ENCODE data around the gene C11orf65. TPM values are rescaled to one million over a fixed set of nuclear protein-coding genes. Genes with fewer than 3 reads are reported as not detected.
"Not testable (repeated sequence)": the region's sequence is repeated elsewhere in the genome, so short reads cannot be mapped to it uniquely, and the experiment has no call there.

C11orf65 gene
- total RNA-seq, 1 donor from 2014 or later: 0.81 TPM

DNA sequence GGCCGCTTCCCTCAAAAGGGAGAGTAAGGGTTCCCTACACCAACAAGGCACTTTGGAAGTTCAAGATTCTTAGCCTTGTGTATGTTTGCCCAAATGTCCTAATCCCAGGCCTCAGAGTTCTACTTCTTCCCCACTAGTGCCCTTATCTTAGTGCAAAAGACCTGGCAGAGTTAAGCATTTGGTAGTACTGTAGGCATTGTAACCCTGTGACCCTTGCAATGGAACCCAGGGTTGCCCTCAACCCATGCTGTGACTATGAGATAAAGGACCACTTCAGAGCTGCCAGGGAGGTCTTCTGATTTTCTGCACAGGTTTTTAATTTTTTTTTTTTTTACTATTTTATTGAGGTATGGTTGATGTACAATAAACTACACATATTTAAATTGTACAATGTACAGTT lies 65.1 kb downstream of the C11orf65 start:
- no peak overlapping the region for H3K4me3 ChIP-seq (ENCODE audit: low read depth, low read length)
- no peak for DNase-seq (ENCODE audit: low read depth)
- TF ChIP-seq CTCF (conservative IDR thresholded peaks at IDR 0.05; ENCODE audit: low read depth, low read length): no peak

- no peak for TF ChIP-seq CTCF (conservative IDR thresholded peaks at IDR 0.05; ENCODE audit: low read depth, low read length)
- no peak overlapping the region for H3K4me3 ChIP-seq (ENCODE audit: low read depth, low read length)
- no peak for DNase-seq (ENCODE audit: low read depth)
These were observed 68.9 kb downstream of the C11orf65 start for GRCh38 chr11:108398439-108398838.

GRCh38 chr11:108396672-108397071 lies 70.7 kb downstream of the C11orf65 start:
- not testable (repeated sequence) for H3K4me3 ChIP-seq (ENCODE audit: low read depth, low read length); DNase-seq (ENCODE audit: low read depth)

- no peak overlapping the region for H3K4me3 ChIP-seq (ENCODE audit: low read depth, low read length)
- no peak for DNase-seq (ENCODE audit: low read depth)
- TF ChIP-seq CTCF (conservative IDR thresholded peaks at IDR 0.05; ENCODE audit: low read depth, low read length): no peak
These were observed 72.5 kb downstream of the C11orf65 start for GRCh38 chr11:108394744-108395284.

GRCh38 chr11:108393046-108393445 lies 74.3 kb downstream of the C11orf65 start:
- no peak for DNase-seq (ENCODE audit: low read depth)
- no peak overlapping the region for H3K4me3 ChIP-seq (ENCODE audit: low read depth, low read length)
- TF ChIP-seq CTCF (conservative IDR thresholded peaks at IDR 0.05; ENCODE audit: low read depth, low read length): no peak

GRCh38 chr11:108392353-108392752 lies 75.0 kb downstream of the C11orf65 start:
- TF ChIP-seq CTCF (conservative IDR thresholded peaks at IDR 0.05; ENCODE audit: low read depth, low read length): no peak
- no peak overlapping the region for H3K4me3 ChIP-seq (ENCODE audit: low read depth, low read length)
- DNase-seq (ENCODE audit: low read depth): no peak

DNA sequence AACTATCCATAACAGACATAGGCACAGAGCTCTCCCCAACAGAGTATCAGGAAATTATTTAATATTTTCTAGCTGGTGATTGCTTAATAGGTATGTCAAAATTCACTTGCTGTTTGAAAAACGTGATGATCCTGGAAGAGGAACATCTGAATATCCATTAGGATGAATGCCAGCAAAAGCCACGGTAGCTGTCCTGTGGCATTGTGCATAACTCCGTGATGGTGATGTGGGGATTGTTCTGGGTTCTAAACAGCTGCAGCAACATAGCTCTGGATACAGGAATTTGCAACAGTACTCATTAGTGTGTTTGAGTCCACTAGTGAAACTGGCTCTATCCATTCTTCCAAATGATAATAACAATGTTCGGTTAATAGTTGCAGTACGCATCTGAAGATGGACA lies 78.8 kb downstream of the C11orf65 start:
- no peak for TF ChIP-seq CTCF (conservative IDR thresholded peaks at IDR 0.05; ENCODE audit: low read depth, low read length)
- no peak for DNase-seq (ENCODE audit: low read depth)
- H3K4me3 ChIP-seq (ENCODE audit: low read depth, low read length): no peak overlapping the region

- not testable (repeated sequence) for DNase-seq (ENCODE audit: low read depth)
These were observed 93.8 kb downstream of the C11orf65 start for GRCh38 chr11:108373505-108373904.

More at GRCh38 chr11:108373505-108373904, 93.8 kb downstream of the C11orf65 start:
- not testable (repeated sequence) for H3K4me3 ChIP-seq (ENCODE audit: low read depth, low read length)
